Myocyte (in vitro differentiated cells): Measurements from ENCODE around the gene EXTL1. TPM values are rescaled to one million over a fixed set of nuclear protein-coding genes. Genes with fewer than 3 reads are reported as not detected.
A peak's percentile ranks its signal among the peaks of the same experiment; 100 is the strongest.

ENCODE experiments used
- DNase-seq: peaks from one replicate; pipeline ENCODE4 v3.0.0-alpha.2; 2012; ENCODE audit warnings: low read depth
- total RNA-seq: library from RNA; depleted of rRNA; stranded (reverse); fragments of >200 nt; gene quantifications from 2 replicates; pipeline ENCODE4 v1.2.3, GENCODE V29; 2014

EXTL1 gene
- total RNA-seq, 1 donor from 2014 or later = 12.8 TPM

DNA sequence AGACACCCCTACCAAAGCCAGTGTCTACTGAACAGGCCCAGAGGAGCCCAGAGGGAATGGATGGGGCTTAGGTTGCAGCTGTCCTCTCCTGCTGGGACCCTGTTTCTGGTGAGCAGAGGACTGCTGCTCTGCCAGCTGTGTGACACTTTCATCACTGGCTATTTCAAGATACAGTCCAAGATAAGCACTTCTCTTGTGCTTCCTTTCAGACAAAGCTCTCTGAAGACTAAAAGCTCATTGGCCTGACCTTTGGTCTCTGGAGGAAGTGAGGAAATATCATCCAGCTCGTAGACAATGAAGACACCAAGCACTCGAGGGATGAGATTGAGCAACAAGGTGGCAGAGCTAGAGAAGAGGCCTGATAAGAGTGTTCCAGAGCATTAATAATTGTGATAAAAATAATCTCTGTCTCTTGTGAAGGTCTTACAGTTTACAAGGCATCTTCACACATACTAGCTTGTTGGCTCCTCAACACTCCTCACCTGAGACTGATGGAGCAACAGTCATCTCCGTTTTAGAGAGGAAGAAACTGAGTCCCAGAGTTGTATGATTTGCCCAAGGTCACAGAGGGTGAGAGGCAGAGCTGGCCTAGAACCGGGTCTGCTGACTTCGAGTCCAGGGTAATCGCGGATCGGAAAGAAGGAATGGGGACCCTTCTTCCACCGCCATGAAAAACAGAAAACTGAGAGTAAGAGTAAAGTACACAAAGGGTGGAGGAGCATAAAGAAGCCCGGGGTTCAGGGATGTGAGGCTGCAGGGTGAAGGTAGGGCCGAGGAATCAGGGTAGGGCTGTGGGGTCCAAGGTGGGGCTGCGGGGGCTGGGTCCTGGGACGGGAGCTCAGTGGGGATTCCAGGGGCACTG lies 24.4 kb upstream of the EXTL1 start:
- peak; percentile 95 for DNase-seq

DNA sequence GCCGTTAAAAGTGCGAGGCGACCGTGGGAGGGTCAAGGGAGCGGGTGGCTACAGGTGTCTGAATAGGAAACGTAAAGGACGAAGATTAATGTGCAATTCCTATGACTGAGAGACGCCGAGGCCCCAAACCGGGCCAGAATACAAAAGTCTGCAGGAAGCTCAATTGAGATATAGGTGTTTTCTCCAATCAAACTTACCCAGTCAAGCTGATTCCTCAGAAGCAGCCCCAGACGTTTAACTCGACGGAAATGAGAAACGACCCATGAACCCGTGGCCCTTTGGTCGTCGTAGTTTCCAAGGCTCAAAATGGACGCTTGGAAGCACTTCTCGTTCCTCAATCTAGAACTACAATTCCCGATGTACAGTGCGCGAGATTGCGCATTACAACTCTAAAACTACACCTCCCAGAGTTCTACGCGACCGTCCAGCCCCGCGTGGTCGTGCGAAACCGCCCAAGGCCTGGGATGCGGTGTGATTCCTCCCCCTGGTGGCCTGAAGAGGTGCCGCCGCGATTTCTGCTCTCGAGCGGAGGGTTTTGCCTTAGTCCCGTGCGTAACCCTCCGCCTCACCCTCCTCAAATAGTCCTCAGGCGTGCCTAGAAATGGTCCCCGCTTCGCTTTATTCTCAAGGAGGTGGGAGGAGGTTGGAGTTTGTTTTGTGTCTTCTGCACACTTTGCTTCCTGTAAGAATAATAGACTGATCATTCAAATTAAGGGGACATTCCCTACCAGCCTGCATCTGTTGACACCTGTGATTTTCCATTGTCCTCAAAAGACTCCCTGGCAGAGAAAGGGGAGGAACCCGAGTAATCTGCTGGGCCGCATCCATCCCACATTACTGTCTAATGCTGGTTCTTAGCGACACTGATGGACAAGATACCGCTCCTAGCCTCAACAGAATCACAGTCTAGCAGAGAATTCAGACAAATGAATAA lies 23.5 kb upstream of the EXTL1 start, which contains the start of gene PAFAH2:
TSS of gene PAFAH2 (minus strand) at position 236 of the 934 bp plus-strand sequence. CDS start 7,247 bp downstream, outside the sequence.
- DNase-seq = peak; percentile 100

DNA sequence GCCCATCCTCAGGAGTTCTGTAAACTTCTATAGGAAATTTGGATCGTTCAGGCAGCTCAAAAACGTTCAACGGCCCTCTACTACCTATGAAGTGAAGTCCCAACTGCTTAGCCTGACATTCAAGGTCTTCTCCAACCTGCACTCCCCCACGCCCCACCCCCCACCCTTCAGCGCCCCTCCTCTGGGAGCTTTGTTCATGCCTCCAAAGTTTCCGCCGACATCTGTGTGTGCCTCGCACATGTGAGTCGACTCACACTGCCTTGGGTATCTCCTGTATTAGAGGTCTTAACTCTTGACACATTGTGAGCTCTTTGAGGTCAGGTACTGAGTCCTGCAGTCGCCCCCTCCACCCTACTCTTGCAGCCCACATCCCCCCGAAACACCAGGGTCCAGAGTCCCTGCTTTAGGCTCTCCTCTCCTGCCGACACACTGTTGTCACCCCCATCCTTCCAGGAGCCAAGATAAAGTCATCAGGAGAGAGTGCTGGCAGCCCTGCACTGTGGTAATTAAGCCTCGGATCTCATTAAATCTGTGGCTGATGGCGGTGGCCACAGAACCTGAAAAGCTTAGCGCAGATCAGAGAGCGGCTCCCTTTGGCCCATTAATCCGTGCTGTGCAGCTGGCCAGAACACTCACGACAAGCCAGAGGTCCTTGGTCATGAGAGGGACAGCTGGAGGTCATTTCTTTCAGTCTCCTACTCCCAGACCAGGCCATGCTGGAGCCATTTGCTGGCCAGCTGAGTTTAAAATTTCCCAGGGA lies 22.4 kb upstream of the EXTL1 start:
- peak; percentile 92 for DNase-seq

DNA sequence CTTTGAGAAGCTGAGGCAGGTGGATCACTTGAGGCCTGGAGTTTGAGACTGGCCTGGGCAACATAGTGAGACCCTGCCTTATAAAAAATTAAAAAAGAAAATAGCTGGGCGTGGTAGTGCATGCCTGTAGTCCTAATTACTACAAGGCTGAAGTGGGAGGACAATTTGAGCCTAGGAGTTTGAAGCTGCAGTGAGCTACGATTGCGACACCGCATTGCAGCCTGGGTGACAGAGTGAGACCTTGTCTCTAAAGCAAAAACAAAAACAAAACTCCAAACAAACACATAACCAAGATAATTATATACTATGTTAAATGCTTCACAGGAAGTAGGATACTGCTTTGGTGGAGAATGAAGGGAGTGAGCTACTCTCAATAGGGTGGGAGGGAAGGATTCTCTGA lies 18.3 kb upstream of the EXTL1 start:
- no peak for DNase-seq

DNA sequence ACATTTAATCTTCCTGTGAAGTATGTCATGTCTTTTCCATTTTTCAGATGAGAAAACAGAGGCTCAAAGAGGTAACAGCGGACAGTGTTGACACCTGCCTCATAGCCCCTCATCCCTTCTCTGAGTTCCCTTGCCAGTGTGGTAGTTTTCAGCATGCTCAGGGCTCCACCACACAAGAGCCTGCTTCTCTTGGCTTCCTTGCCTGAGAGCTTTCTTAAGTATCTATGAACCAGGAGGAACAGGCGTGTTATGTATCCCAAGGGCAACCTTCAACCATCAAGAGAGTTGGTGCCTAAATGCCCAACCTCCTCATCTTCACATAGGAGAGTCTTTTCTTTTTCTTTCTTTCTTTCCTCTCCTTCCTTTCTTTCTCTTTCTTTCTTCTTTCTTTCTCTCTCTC lies 17.8 kb upstream of the EXTL1 start:
- no peak for DNase-seq

DNA sequence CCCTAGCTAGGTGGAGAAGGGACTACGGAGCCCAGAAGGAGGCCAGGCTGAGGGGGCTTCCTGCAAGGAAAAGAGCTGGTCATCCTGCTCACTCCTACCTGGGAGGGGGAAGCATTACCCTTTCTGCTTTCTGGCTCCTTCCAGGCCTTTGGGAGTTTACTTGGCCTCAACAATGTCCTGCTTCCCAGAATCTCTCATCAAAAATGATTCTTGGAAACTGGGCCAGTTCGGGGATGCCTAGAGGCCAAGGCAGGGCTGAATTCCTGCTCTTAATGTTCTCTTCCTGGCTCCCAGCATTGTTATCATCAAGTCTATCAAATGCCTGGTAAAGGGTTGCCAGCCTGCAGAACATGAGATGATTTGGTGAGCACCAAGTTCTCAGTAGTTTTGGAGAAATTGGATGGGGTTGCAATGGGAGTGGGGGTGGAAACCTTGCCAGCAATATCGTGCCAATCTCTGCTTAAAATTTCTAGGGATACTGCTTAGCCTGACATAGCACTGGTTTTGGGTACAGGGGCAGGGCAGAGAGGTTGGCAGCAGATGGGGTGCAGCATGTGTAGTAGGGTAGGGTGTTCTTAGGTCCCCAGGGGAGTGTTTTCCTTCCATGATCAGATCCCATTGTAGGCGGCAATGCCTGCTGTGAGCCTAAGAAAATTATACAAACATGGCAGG lies 16.0 kb upstream of the EXTL1 start:
- no peak for DNase-seq

GRCh38 chr1:26006710-26007109 lies 14.9 kb upstream of the EXTL1 start:
- DNase-seq = no peak

DNA sequence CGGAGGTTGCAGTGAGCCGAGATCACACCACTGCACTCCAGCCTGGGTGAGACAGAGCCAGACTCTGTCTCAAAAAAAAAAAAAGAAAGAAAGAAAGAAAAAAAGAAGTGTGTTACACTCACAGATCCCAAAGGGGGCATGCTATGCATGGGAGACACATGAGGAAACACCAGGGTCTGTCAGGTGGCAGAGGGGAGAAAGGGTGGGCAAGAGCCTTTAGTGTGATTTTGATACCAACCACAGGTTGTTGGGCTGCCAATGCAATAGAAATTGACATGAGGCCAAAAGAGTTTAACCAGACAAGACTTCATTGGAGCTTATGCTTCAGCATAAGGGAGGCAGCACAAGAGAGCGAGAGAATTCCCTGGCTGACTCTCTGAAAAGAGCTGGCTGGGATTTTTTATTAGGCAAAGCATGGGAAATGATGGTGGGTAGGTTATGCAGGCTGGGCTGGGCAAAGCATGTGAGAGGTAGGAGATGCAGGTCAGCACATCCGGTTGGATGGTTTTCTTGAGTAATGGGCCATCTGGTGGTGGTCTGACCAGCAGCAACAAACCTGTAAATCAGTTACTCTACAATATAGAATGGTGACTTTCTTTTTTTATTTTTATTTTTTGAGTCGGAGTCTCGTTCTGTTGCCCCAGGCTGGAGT lies 11.7 kb upstream of the EXTL1 start:
- no peak for DNase-seq

GRCh38 chr1:26010825-26011224 lies 10.8 kb upstream of the EXTL1 start:
- DNase-seq = no peak

- DNase-seq = no peak
Measured at GRCh38 chr1:26012864-26013263, 8.7 kb upstream of the EXTL1 start.

- no peak for DNase-seq
Measured at GRCh38 chr1:26014179-26014578, 7.4 kb upstream of the EXTL1 start.

GRCh38 chr1:26015358-26015757 lies 6.2 kb upstream of the EXTL1 start:
- DNase-seq = no peak

GRCh38 chr1:26016258-26016952 lies 5.2 kb upstream of the EXTL1 start:
- DNase-seq = peak; percentile 74

- DNase-seq = no peak
Measured at GRCh38 chr1:26016953-26017545, 4.5 kb upstream of the EXTL1 start.

GRCh38 chr1:26017606-26018005 lies 4.0 kb upstream of the EXTL1 start:
- DNase-seq = peak; percentile 93

DNA sequence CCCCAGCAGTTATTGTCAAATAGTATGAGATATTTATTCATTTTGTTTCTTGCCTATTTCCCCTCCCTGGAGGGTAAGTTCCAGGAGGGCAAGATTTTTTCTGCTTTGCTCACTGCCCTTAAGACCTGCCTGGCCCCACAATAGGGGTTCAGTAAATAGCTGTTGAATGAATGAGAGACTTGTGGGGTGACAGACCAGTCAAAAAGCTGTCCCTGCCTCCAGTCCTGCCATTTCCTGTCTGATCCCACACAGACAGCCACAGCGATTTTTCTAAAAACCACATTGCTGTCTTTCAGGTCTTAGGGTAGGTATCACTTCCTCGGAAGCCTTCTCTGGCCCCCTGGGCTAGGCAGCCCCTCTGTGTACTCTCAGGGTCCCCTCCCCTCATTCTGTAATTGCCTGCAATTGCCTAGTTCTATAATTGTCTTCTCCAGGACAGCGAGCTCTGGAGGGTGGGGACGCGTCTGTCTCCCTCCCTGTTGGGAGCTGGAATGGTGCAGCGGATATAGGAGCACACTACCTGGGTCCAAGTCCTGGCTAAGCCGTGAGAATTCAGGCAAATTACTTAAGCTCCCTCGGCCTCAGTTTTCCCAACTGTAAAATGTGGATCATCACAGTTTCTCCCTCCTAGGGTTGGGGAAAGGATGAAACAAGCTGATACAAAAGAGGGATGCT lies 1.8 kb upstream of the EXTL1 start:
- DNase-seq = peak; percentile 65

GRCh38 chr1:26020330-26020768 lies 1.2 kb upstream of the EXTL1 start:
- DNase-seq = peak; percentile 85

- DNase-seq = peak; percentile 94
Measured at GRCh38 chr1:26020941-26021646, 481 bp upstream of the EXTL1 start.
